CD4-positive, alpha-beta T cell treated with Interleukin-10 for 1 hour (primary cell): Measurements from ENCODE around the gene SP140L.
A peak's percentile ranks its signal among the peaks of the same experiment; 100 is the strongest.
"Not testable (repeated sequence)": the region's sequence is repeated elsewhere in the genome, so short reads cannot be mapped to it uniquely, and the experiment has no call there.

Source experiments
- DNase-seq: peaks from one replicate; pipeline ENCODE4 v3.0.0-alpha.2; 2020

Gene SP140L

GRCh38 chr2:230384986-230385385, 58.0 kb downstream of the SP140L start:
- DNase-seq = no peak

GRCh38 chr2:230394301-230394700, 67.3 kb downstream of the SP140L start:
- DNase-seq = no peak

GRCh38 chr2:230398698-230399097, 71.7 kb downstream of the SP140L start:
- DNase-seq = not testable (repeated sequence)

- DNase-seq = no peak
Observed at GRCh38 chr2:230400041-230400440, 73.0 kb downstream of the SP140L start.

GRCh38 chr2:230400454-230400853, 73.5 kb downstream of the SP140L start:
- DNase-seq = no peak

GRCh38 chr2:230401026-230401425, 74.0 kb downstream of the SP140L start:
- not testable (repeated sequence) for DNase-seq

- DNase-seq = no peak
Observed at GRCh38 chr2:230403746-230404145, 76.8 kb downstream of the SP140L start.

- DNase-seq = no peak
Observed at GRCh38 chr2:230405824-230406223, 78.8 kb downstream of the SP140L start.

GRCh38 chr2:230408244-230408842, 81.3 kb downstream of the SP140L start:
- no peak for DNase-seq

GRCh38 chr2:230409316-230409715, 82.3 kb downstream of the SP140L start:
- not testable (repeated sequence) for DNase-seq

- no peak for DNase-seq
Observed at GRCh38 chr2:230410263-230410662, 83.3 kb downstream of the SP140L start.

- no peak for DNase-seq
Observed at GRCh38 chr2:230410861-230411569, 84.0 kb downstream of the SP140L start.

GRCh38 chr2:230411570-230412370, 84.8 kb downstream of the SP140L start:
- peak; percentile 72 for DNase-seq

- no peak for DNase-seq
Observed at GRCh38 chr2:230412371-230412711, 85.3 kb downstream of the SP140L start.

GRCh38 chr2:230412846-230413245, 85.9 kb downstream of the SP140L start:
- DNase-seq = no peak

- DNase-seq = no peak
Observed at GRCh38 chr2:230413479-230413878, 86.5 kb downstream of the SP140L start.

- no peak for DNase-seq
Observed at GRCh38 chr2:230414302-230414701, 87.3 kb downstream of the SP140L start.

- peak; percentile 85 for DNase-seq
Observed at GRCh38 chr2:230416061-230416721, 89.2 kb downstream of the SP140L start, which contains the start of gene SP100. SP100 (plus strand) TSS chr2:230416201; CDS start chr2:230416297, 96 bp downstream.

- DNase-seq = no peak
Observed at GRCh38 chr2:230417436-230417835, 90.4 kb downstream of the SP140L start.

GRCh38 chr2:230418341-230419016, 91.5 kb downstream of the SP140L start:
- no peak for DNase-seq

GRCh38 chr2:230419181-230419580, 92.2 kb downstream of the SP140L start:
- no peak for DNase-seq

- DNase-seq = no peak
Observed at GRCh38 chr2:230422149-230422548, 95.2 kb downstream of the SP140L start.
